SU-DHL-6 (cell line): ENCODE results near the gene CCDC15.

Source experiments
- CTCF ChIP-seq: fragments of 200-600 bp; sonication (generic); IDR thresholded peaks from one replicate; pipeline ENCODE4 v1.5.1; 2017; ENCODE audit warnings: antibody characterized with exemption, mild to moderate bottlenecking, low read length, moderate library complexity; ENCODE audit not compliant: insufficient read depth, poor library complexity, severe bottlenecking
- EZH2phosphoT487 ChIP-seq: fragments of 200-600 bp; sonication (generic), shearing (Covaris generic); conservative IDR thresholded peaks from 2 replicates; pipeline ENCODE4 v1.6.1; 2018; ENCODE audit warnings: mild to moderate bottlenecking, antibody characterized with exemption, low read length, moderate library complexity, mixed read lengths

GRCh38 chr11:124928942-124929665, 24.9 kb upstream of the CCDC15 start:
- TF ChIP-seq CTCF (no peak), EZH2phosphoT487 (no peak)
